RWPE2 (cell line): ENCODE results near the gene ZBTB8A.

Experiments
- ATAC-seq: fragments of 200-7000 bp; cut with Tn5 transposase; 3 replicates; pipeline ENCODE4 v1.9.1; 2021; ENCODE audit warnings: low read depth
- DNase-seq: peaks from one replicate; pipeline ENCODE4 v3.0.0-alpha.2; 2020; ENCODE audit warnings: low spot score
- H3K27ac ChIP-seq: fragments of 450-650 bp; 2 replicates; pipeline ENCODE4 v1.5.1; 2017; ENCODE audit warnings: mild to moderate bottlenecking; ENCODE audit not compliant: poor library complexity, severe bottlenecking
- H3K27me3 ChIP-seq: fragments of 250-450 bp; sonication (Bioruptor Pico); 2 replicates; pipeline ENCODE4 v1.5.1; 2021; ENCODE audit warnings: mild to moderate bottlenecking, moderate library complexity; ENCODE audit not compliant: insufficient read depth, poor library complexity, severe bottlenecking
- H3K36me3 ChIP-seq: fragments of 250-450 bp; sonication (Bioruptor Pico); 2 replicates; pipeline ENCODE4 v1.5.1; 2020; ENCODE audit warnings: low read depth, mild to moderate bottlenecking, moderate library complexity
- H3K4me1 ChIP-seq: fragments of 250-450 bp; sonication (Bioruptor Pico); 2 replicates; pipeline ENCODE4 v1.5.1; 2021; ENCODE audit warnings: mild to moderate bottlenecking, moderate library complexity; ENCODE audit not compliant: insufficient read depth, poor library complexity, severe bottlenecking
- H3K4me3 ChIP-seq: fragments of 250-450 bp; sonication (Bioruptor Pico); 2 replicates; pipeline ENCODE4 v1.5.1; 2021; ENCODE audit warnings: mild to moderate bottlenecking, moderate library complexity; ENCODE audit not compliant: severe bottlenecking
- H3K9me3 ChIP-seq: fragments of 250-450 bp; sonication (Bioruptor Pico); 2 replicates; pipeline ENCODE4 v1.5.1; 2021; ENCODE audit warnings: mild to moderate bottlenecking, moderate library complexity; ENCODE audit not compliant: severe bottlenecking
- TF ChIP-seq, protein P1 (sequence below): fragments of 450-650 bp; IDR thresholded peaks from one replicate; pipeline ENCODE4 v1.5.1; 2017; ENCODE audit warnings: mild to moderate bottlenecking, moderate library complexity; ENCODE audit not compliant: poor library complexity, severe bottlenecking

Gene ZBTB8A

DNA sequence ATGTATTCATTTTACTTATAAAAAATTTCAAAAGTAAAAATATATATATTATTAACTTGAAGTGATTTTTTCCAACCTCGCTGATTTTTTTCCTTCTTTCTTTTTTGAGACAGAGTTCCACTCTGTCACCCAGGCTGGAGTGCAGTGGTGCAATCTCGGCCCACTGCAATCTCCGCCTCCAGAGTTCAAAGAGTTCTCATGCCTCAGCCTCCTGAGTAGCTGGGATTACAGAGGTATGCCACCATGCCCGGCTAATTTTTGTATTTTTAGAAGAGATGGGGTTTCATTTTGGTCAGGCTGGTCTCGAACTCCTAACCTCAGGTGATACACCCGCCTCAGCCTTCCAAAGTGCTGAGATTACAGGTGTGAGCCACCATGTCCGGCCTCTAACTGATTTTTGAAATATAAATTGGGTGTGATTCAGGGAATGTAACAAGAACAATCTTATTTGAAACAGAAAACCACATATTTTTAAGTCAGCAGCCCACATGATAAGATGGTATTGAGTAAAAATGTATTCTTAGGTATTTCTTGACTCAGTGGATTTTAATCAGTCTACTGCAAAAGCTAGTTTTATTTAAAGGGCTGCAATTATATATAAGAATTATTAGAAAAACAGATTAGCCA lies 44.4 kb upstream of the ZBTB8A start:
- H3K27me3 ChIP-seq: no peaks in the 10 kb centered on the region
- TF ChIP-seq, protein P1, sequence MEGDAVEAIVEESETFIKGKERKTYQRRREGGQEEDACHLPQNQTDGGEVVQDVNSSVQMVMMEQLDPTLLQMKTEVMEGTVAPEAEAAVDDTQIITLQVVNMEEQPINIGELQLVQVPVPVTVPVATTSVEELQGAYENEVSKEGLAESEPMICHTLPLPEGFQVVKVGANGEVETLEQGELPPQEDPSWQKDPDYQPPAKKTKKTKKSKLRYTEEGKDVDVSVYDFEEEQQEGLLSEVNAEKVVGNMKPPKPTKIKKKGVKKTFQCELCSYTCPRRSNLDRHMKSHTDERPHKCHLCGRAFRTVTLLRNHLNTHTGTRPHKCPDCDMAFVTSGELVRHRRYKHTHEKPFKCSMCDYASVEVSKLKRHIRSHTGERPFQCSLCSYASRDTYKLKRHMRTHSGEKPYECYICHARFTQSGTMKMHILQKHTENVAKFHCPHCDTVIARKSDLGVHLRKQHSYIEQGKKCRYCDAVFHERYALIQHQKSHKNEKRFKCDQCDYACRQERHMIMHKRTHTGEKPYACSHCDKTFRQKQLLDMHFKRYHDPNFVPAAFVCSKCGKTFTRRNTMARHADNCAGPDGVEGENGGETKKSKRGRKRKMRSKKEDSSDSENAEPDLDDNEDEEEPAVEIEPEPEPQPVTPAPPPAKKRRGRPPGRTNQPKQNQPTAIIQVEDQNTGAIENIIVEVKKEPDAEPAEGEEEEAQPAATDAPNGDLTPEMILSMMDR: no peak
- no peaks in the 10 kb centered on the region for H3K9me3 ChIP-seq
- ATAC-seq: no peak
- no peak for DNase-seq
- no peak overlapping the region for H3K27ac ChIP-seq
- H3K4me1 ChIP-seq: peaks cover 21% of the 10 kb centered on the region
- H3K4me3 ChIP-seq: no peak overlapping the region
- H3K36me3 ChIP-seq: no peaks in the 10 kb centered on the region

- peak overlapping the region; percentile 8 for H3K27ac ChIP-seq
- DNase-seq: no peak
Observed at GRCh38 chr1:32496127-32496526, 43.1 kb upstream of the ZBTB8A start.

GRCh38 chr1:32498751-32499150 lies 40.5 kb upstream of the ZBTB8A start:
- ATAC-seq: no peak
- Histone ChIP-seq H3K4me1 (peaks cover 21% of the 10 kb centered on the region), H3K36me3 (no peaks in the 10 kb centered on the region), H3K27me3 (no peaks in the 10 kb centered on the region), H3K9me3 (no peaks in the 10 kb centered on the region), H3K4me3 (no peak overlapping the region), H3K27ac (no peak overlapping the region)
- TF ChIP-seq, protein P1: no peak
- DNase-seq: no peak

More at GRCh38 chr1:32496127-32496526, 43.1 kb upstream of the ZBTB8A start:
- Histone ChIP-seq H3K4me1 (peaks cover 21% of the 10 kb centered on the region), H3K36me3 (no peaks in the 10 kb centered on the region), H3K27me3 (no peaks in the 10 kb centered on the region), H3K4me3 (peak overlapping the region; percentile 3), H3K9me3 (no peaks in the 10 kb centered on the region)
- no peak for ATAC-seq
- TF ChIP-seq, protein P1: no peak

- Histone ChIP-seq H3K9me3 (no peaks in the 10 kb centered on the region), H3K27me3 (no peaks in the 10 kb centered on the region), H3K27ac (peak overlapping the region; percentile 68), H3K4me3 (peak overlapping the region; percentile 91), H3K36me3 (no peaks in the 10 kb centered on the region), H3K4me1 (peaks cover 12% of the 10 kb centered on the region)
- DNase-seq (no peak), ATAC-seq (peak; percentile 89)
- TF ChIP-seq, protein P1: peak; percentile 50
Observed at GRCh38 chr1:32500387-32501209, 38.6 kb upstream of the ZBTB8A start.

- ATAC-seq (no peak), DNase-seq (no peak)
- Histone ChIP-seq H3K4me1 (no peaks in the 10 kb centered on the region), H3K27ac (no peak overlapping the region), H3K4me3 (no peak overlapping the region), H3K36me3 (no peaks in the 10 kb centered on the region), H3K27me3 (no peaks in the 10 kb centered on the region), H3K9me3 (no peaks in the 10 kb centered on the region)
- TF ChIP-seq, protein P1: no peak
Observed at GRCh38 chr1:32501865-32502264, 37.4 kb upstream of the ZBTB8A start.
